Fibroblast of lung (primary cell): ENCODE measurements around the gene TBX19. TPM values are rescaled to one million over a fixed set of nuclear protein-coding genes. Genes with fewer than 3 reads are reported as not detected.

ENCODE experiments used
- DNase-seq, 2 donors: peaks; one replicate each; pipeline versions ENCODE4 v3.0.0 to v3.0.0-alpha.2; 2010; ENCODE audit warnings: low read depth in 2 of 2
- H2AFZ ChIP-seq: 2 replicates; pipeline ENCODE4 v1.5.1; 2012; ENCODE audit warnings: low read length, control low read depth, inconsistent platforms
- H3K27ac ChIP-seq: 2 replicates; pipeline ENCODE4 v1.5.1; 2011; ENCODE audit warnings: low read length, control low read depth; ENCODE audit not compliant: insufficient read depth
- H3K27me3 ChIP-seq: 2 replicates; pipeline ENCODE4 v1.5.1; 2011; ENCODE audit warnings: mild to moderate bottlenecking, low read length; ENCODE audit not compliant: control insufficient read depth, insufficient read depth
- H3K36me3 ChIP-seq: 2 replicates; pipeline ENCODE4 v1.5.1; 2011; ENCODE audit warnings: low read length; ENCODE audit not compliant: control insufficient read depth, insufficient read depth
- H3K4me1 ChIP-seq: 2 replicates; pipeline ENCODE4 v1.5.1; 2011; ENCODE audit warnings: low read length; ENCODE audit not compliant: control insufficient read depth, insufficient read depth; ENCODE audit errors: extremely low read depth
- H3K4me2 ChIP-seq: 2 replicates; pipeline ENCODE4 v1.5.1; 2011; ENCODE audit warnings: low read length, control low read depth; ENCODE audit not compliant: insufficient read depth; ENCODE audit errors: extremely low read depth
- H3K4me3 ChIP-seq, 4 experiments: fragments of 200-600 bp in 1 of 4; sonication (generic) in 1 of 4; replicated peaks in 1 of 4; 2 replicates each; pipeline ENCODE4 v1.5.1; 2011 to 2016; ENCODE audit warnings: low read length in 4 of 4, low read depth in 3 of 4, mild to moderate bottlenecking in 3 of 4, control low read depth in 2 of 4, inconsistent platforms in 1 of 4, mixed read lengths in 1 of 4; ENCODE audit not compliant: insufficient read depth in 1 of 4; ENCODE audit errors: control extremely low read depth in 1 of 4
- H3K79me2 ChIP-seq: 2 replicates; pipeline ENCODE4 v1.5.1; 2012; ENCODE audit warnings: mild to moderate bottlenecking, low read length, inconsistent platforms; ENCODE audit not compliant: control insufficient read depth, insufficient read depth
- H3K9ac ChIP-seq: 2 replicates; pipeline ENCODE4 v1.5.1; 2011; ENCODE audit warnings: mild to moderate bottlenecking, low read length, control low read depth; ENCODE audit not compliant: insufficient read depth
- H3K9me3 ChIP-seq: 2 replicates; pipeline ENCODE4 v1.5.1; 2012; ENCODE audit warnings: low read depth, low read length; ENCODE audit not compliant: control insufficient read depth, insufficient read depth
- H4K20me1 ChIP-seq: 2 replicates; pipeline ENCODE4 v1.5.1; 2011; ENCODE audit warnings: low read length; ENCODE audit not compliant: control insufficient read depth, insufficient read depth; ENCODE audit errors: extremely low read depth
- EZH2 ChIP-seq: IDR thresholded peaks from 2 replicates; pipeline ENCODE4 v1.5.1; 2012; ENCODE audit warnings: low read length, control low read depth, mild to moderate bottlenecking; ENCODE audit errors: missing control alignments
- polyA plus RNA-seq, 2 donors: library from polyadenylated mRNA; depleted of rRNA in 1 of 2; stranded (reverse) in 1 of 2; unstranded in 1 of 2; fragments of >200 nt; gene quantifications; 2 replicates each; pipeline ENCODE4 v1.2.1, GENCODE V29; 2011 to 2012; ENCODE audit warnings: missing spikeins in 1 of 2
- total RNA-seq: library from RNA; depleted of rRNA; stranded (reverse); fragments of >200 nt; gene quantifications from 2 replicates; pipeline ENCODE4 v1.2.1, GENCODE V29; 2014
- TF ChIP-seq, protein P1 (sequence below), 2 donors: IDR thresholded peaks in 1 of 2; conservative IDR thresholded peaks in 1 of 2; 1 replicate in 1 of 2; 2 replicates in 1 of 2; pipeline ENCODE4 v1.5.1; 2011 to 2012; ENCODE audit warnings: low read length in 2 of 2, control low read depth in 1 of 2, inconsistent platforms in 1 of 2, low read depth in 1 of 2, mild to moderate bottlenecking in 1 of 2

Gene TBX19
- total and polyA plus RNA-seq, 2 donors (not counting 1 experiment from before 2014, with no cell fraction given) = 0.94 to 1.2 TPM

- no peak overlapping the region for H2AFZ ChIP-seq
- H3K27ac ChIP-seq = no peak overlapping the region
- H3K4me3 ChIP-seq = no peak overlapping the region
- no peaks in the 10 kb centered on the region for H3K36me3 ChIP-seq
- H3K79me2 ChIP-seq = no peaks in the 10 kb centered on the region
- TF ChIP-seq EZH2 = no peak
- TF ChIP-seq, protein P1, sequence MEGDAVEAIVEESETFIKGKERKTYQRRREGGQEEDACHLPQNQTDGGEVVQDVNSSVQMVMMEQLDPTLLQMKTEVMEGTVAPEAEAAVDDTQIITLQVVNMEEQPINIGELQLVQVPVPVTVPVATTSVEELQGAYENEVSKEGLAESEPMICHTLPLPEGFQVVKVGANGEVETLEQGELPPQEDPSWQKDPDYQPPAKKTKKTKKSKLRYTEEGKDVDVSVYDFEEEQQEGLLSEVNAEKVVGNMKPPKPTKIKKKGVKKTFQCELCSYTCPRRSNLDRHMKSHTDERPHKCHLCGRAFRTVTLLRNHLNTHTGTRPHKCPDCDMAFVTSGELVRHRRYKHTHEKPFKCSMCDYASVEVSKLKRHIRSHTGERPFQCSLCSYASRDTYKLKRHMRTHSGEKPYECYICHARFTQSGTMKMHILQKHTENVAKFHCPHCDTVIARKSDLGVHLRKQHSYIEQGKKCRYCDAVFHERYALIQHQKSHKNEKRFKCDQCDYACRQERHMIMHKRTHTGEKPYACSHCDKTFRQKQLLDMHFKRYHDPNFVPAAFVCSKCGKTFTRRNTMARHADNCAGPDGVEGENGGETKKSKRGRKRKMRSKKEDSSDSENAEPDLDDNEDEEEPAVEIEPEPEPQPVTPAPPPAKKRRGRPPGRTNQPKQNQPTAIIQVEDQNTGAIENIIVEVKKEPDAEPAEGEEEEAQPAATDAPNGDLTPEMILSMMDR (conservative IDR thresholded peaks at IDR 0.05 in 1 of 2, IDR thresholded peaks at IDR 0.05 in 1 of 2; ENCODE audit: low read depth in 1 of 2, low read length in 2 of 2) = no peak
- peaks cover 2% of the 10 kb centered on the region for H3K4me1 ChIP-seq
- DNase-seq = peak; percentile 14 to 83
- H3K9me3 ChIP-seq = no peaks in the 10 kb centered on the region
- H3K27me3 ChIP-seq = no peaks in the 10 kb centered on the region
- H3K9ac ChIP-seq = no peak overlapping the region
- no peaks in the 10 kb centered on the region for H4K20me1 ChIP-seq
- no peak overlapping the region for H3K4me2 ChIP-seq
Observed at GRCh38 chr1:168301664-168302320, 21.1 kb downstream of the TBX19 start.

DNA sequence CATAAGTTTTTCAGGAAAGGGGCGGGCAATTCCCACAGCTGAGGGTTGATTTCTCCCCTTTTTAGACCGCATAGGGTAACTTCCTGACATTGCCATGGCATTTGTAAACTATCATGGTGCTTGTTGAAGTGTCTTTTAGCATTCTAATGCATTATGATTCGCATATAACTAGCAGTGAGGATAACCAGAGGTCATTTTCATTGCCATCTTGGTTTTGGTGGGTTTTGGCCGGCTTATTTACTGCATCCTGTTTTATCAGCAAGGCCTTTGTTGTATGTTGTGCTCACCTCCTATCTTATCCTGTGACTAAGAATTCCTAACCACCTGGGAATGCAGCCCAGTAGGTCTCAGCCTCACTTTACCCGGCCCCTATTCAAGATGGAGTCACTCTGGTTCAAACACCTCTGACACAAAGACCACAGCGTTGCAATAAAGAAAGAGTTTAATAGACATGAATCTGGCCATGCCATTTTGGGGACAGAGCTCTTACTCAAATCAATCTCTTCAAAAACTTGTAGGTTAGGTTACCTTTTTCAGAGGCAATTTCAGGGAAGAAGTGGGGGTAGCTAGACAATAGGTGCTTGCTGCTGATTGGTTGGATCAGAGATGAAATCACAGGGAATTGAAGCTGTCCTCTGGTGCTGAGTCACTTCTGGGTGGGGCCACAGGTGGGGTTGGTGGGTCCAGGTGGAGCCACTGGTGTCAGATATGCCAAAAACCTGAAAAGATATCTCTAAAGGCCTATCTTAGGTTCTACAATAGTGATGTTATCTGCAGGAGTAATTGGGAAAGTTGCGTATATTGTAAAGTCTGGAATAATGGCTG lies 23.3 kb downstream of the TBX19 start:
- Histone ChIP-seq H3K4me3 (no peak overlapping the region), H4K20me1 (no peaks in the 10 kb centered on the region), H3K4me1 (peaks cover 2% of the 10 kb centered on the region), H3K79me2 (no peaks in the 10 kb centered on the region), H2AFZ (no peak overlapping the region), H3K9me3 (no peaks in the 10 kb centered on the region), H3K9ac (no peak overlapping the region), H3K27ac (no peak overlapping the region), H3K36me3 (no peaks in the 10 kb centered on the region), H3K27me3 (no peaks in the 10 kb centered on the region), H3K4me2 (no peak overlapping the region)
- DNase-seq = no peak
- TF ChIP-seq EZH2 = no peak
- TF ChIP-seq, protein P1 (conservative IDR thresholded peaks at IDR 0.05 in 1 of 2, IDR thresholded peaks at IDR 0.05 in 1 of 2; ENCODE audit: low read depth in 1 of 2, low read length in 2 of 2) = no peak

- H3K9me3 ChIP-seq = no peaks in the 10 kb centered on the region
- no peaks in the 10 kb centered on the region for H3K79me2 ChIP-seq
- H3K27me3 ChIP-seq = no peaks in the 10 kb centered on the region
- H3K4me3 ChIP-seq = no peak overlapping the region
- no peak for DNase-seq
- H3K4me2 ChIP-seq = no peak overlapping the region
- TF ChIP-seq, protein P1 (conservative IDR thresholded peaks at IDR 0.05 in 1 of 2, IDR thresholded peaks at IDR 0.05 in 1 of 2; ENCODE audit: low read depth in 1 of 2, low read length in 2 of 2) = no peak
- TF ChIP-seq EZH2 = no peak
- H3K9ac ChIP-seq = no peak overlapping the region
- H4K20me1 ChIP-seq = no peaks in the 10 kb centered on the region
- peaks cover 2% of the 10 kb centered on the region for H3K4me1 ChIP-seq
- H3K36me3 ChIP-seq = no peaks in the 10 kb centered on the region
- H3K27ac ChIP-seq = no peak overlapping the region
- H2AFZ ChIP-seq = no peak overlapping the region
Observed at GRCh38 chr1:168304865-168305264, 24.2 kb downstream of the TBX19 start.
